PC-3 (cell line): Measurements from ENCODE around the gene BRWD1.

Experiments used
- CTCF ChIP-seq: fragments of 300-600 bp; sonication (generic); conservative IDR thresholded peaks from 2 replicates; pipeline ENCODE4 v1.5.1; 2017; ENCODE audit warnings: antibody characterized with exemption, low read depth, mild to moderate bottlenecking, low read length
- EZH2 ChIP-seq: fragments of 300-600 bp; sonication (generic); IDR thresholded peaks from one replicate; pipeline ENCODE4 v1.6.1; 2017; ENCODE audit warnings: antibody characterized with exemption, mild to moderate bottlenecking, low read length; ENCODE audit not compliant: unreplicated experiment
- EZH2phosphoT487 ChIP-seq: fragments of 300-600 bp; sonication (generic); IDR thresholded peaks from 2 replicates; pipeline ENCODE4 v1.6.1; 2018; ENCODE audit warnings: mild to moderate bottlenecking, antibody characterized with exemption, low read length, borderline replicate concordance

- TF ChIP-seq EZH2 (no peak), CTCF (no peak), EZH2phosphoT487 (no peak)
These were observed 27.3 kb upstream of the BRWD1 start for GRCh38 chr21:39340687-39341086.
